Heart right ventricle (tissue), 16 donors: ENCODE data around the gene TRAM2. TPM values are rescaled to one million over a fixed set of nuclear protein-coding genes. Genes with fewer than 3 reads are reported as not detected.

Experiments
- ATAC-seq, 8 donors: fragments of 200-7000 bp; cut with Tn5 transposase; one replicate each; pipeline ENCODE4 v1.9.1; 2020; ENCODE audit warnings: mild to moderate bottlenecking in 8 of 8, moderate library complexity in 8 of 8, moderate number of reproducible peaks in 1 of 8
- DNase-seq, 2 donors: peaks; one replicate each; pipeline ENCODE4 v3.0.0-alpha.2; 2020
- H3K27ac ChIP-seq, 10 donors: fragments of 200-600 bp; sonication (generic) in 2 of 10; one replicate each; pipeline versions ENCODE4 v1.5.0 to v1.8.0; 2020 to 2022; ENCODE audit warnings: mild to moderate bottlenecking in 3 of 10
- H3K27me3 ChIP-seq, 7 donors: fragments of 200-600 bp; one replicate each; pipeline ENCODE4 v1.8.0; 2021 to 2022; ENCODE audit warnings: mild to moderate bottlenecking in 2 of 7
- H3K36me3 ChIP-seq, 9 donors: fragments of 200-600 bp; sonication (generic) in 1 of 9; one replicate each; pipeline versions ENCODE4 v1.5.0 to v1.8.0; 2020 to 2022; ENCODE audit warnings: mild to moderate bottlenecking in 2 of 9
- H3K4me1 ChIP-seq, 9 donors: fragments of 200-600 bp; sonication (generic) in 1 of 9; one replicate each; pipeline versions ENCODE4 v1.5.0 to v1.8.0; 2020 to 2022; ENCODE audit warnings: mild to moderate bottlenecking in 4 of 9
- H3K4me3 ChIP-seq, 10 donors: fragments of 200-600 bp; sonication (generic) in 2 of 10; one replicate each; pipeline versions ENCODE4 v1.5.0 to v1.8.0; 2020 to 2022; ENCODE audit warnings: mild to moderate bottlenecking in 7 of 10, moderate library complexity in 2 of 10
- H3K9me3 ChIP-seq, 11 donors: fragments of 200-600 bp in 10 of 11; sonication (generic) in 2 of 11; one replicate each; pipeline versions ENCODE4 v1.5.0 to v1.8.0; 2013 to 2022; ENCODE audit warnings: mild to moderate bottlenecking in 2 of 11, control low read depth in 1 of 11, moderate library complexity in 1 of 11
- WGBS, 2 donors: extraction: QIAGEN DNeasy Blood & Tissue Kit; methylation state at CpG; one replicate each; pipeline ENCODE4 v1.1.7; 2013; ENCODE audit warnings: inconsistent platforms in 1 of 2; 5-methylcytosine and 5-hydroxymethylcytosine counted together
- intact Hi-C, 10 donors: fragments of 100-400 bp; cut with DNase I; formaldehyde crosslinking; loops; one replicate each; pipeline versions ENCODE4 v1.11.1 to v1.14.2; 2022
- polyA plus RNA-seq, 2 donors: library from polyadenylated mRNA; stranded (reverse); fragments of 200-250 nt; gene quantifications; one replicate each; pipeline ENCODE4 v1.2.3, GENCODE V29; 2013
- total RNA-seq, 10 donors: library from RNA; stranded (reverse); fragmentation: NEBNext Ultra II Directional in 3 of 10; extraction: Animal tissue kit (Norgen Biotek cat#: 25700) in 3 of 10; gene quantifications; one replicate each; pipeline versions ENCODE4 v1.2.1 to v1.2.4, GENCODE V29; 2021 to 2023
- TF ChIP-seq, protein P1 (sequence below), 9 donors: fragments of 200-600 bp; sonication (generic) in 2 of 9; IDR thresholded peaks; one replicate each; pipeline versions ENCODE4 v1.5.0 to v1.8.0; 2021 to 2022; ENCODE audit warnings: antibody characterized with exemption in 9 of 9, mild to moderate bottlenecking in 5 of 9, moderate library complexity in 1 of 9
- donor health status: Arrhythmogenic right ventricular cardiomyopathy.
- donor health status: ischemic (EF 13 %, LVEDD 7.1; RV severe dilation, severe dysfunction).
- donor health status: healthy with polysubstance abuse.
- donor health status: DM: no; HTN: yes; CAD: no.
- donor health status: DM: no; HTN: no; CAD: no.
- donor health status: ischemic (EF 25% LVEDD 6.9; RV normal size, moderate dysfunction).
- donor health status: ischemic (EF 25% LVEDD 5.7; RV mildly dilated, moderate dysfunction).
- donor health status: healthy.
- donor health status: DM: yes; HTN: yes; CAD: no.
- donor health status: Ischemic cardiomyopathy.
- donor health status: ischemic (EF 35%, LVEDD 5.7; RV mildly dilated, moderate dysfunction).
- donor health status: nonischemic (EF 11% LVEDD 7.7; RV severe dilation, severe dysfunction).
- donor health status: DM: yes; HTN: yes; CAD: no.
- donor health status: PGD.
- donor health status: ischemic (EF 29% LVEDD 5.4; RV normal size, mild dysfunction).
- donor health status: nonischemic (EF 23%, LVEDD 6.1; RV moderate dilation, normal function).

TRAM2 gene
- total and polyA plus RNA-seq, 12 donors = 5.0 to 17.3 (median 10.6) TPM

DNA sequence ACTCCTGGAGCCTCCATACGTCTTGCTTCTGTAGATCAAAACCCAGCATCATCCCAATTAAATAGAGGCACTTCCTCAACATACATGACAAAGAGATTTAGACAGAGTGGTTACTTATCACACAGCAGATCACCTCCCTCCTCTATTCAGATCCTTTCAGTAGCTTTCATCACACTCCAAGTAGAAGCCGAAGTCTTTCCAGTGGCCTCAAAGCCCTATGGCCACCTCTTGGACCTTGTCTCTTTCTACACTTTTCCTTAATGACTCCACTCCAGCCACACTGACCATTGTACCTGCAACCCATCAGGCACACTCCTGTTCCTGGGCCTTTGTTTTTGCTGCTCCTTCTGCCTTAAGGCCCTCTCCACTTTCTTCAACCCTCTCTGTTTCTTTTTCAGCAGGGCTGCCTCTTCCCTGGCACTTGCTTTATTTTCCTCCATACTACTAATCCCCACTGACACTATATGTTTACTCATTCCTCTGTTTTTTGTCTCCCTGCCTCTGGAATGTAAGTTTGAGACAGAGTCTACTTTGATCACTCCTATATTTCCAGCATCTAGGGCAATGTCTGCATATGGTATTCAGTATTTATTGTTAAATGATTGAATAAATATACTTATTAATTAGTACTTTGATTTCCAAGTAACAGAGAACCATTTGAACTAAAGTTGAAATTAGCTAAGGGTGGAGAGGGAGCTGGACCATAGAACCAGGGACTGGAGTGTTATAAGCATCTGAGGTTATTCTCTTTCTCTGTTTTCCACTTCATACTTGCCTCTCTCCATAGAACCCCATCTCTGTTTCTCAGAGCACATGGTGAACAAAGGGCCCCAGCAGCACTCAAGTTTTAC lies 43.4 kb upstream of the TRAM2 start:
- H3K27me3 ChIP-seq = no peaks in the 10 kb centered on the region
- no peaks in the 10 kb centered on the region for H3K4me1 ChIP-seq
- ATAC-seq = no peak
- H3K4me3 ChIP-seq = no peak overlapping the region
- TF ChIP-seq, protein P1, sequence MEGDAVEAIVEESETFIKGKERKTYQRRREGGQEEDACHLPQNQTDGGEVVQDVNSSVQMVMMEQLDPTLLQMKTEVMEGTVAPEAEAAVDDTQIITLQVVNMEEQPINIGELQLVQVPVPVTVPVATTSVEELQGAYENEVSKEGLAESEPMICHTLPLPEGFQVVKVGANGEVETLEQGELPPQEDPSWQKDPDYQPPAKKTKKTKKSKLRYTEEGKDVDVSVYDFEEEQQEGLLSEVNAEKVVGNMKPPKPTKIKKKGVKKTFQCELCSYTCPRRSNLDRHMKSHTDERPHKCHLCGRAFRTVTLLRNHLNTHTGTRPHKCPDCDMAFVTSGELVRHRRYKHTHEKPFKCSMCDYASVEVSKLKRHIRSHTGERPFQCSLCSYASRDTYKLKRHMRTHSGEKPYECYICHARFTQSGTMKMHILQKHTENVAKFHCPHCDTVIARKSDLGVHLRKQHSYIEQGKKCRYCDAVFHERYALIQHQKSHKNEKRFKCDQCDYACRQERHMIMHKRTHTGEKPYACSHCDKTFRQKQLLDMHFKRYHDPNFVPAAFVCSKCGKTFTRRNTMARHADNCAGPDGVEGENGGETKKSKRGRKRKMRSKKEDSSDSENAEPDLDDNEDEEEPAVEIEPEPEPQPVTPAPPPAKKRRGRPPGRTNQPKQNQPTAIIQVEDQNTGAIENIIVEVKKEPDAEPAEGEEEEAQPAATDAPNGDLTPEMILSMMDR (IDR thresholded peaks at IDR 0.05) = no peak
- no peaks in the 10 kb centered on the region for H3K9me3 ChIP-seq
- H3K27ac ChIP-seq = no peak overlapping the region
- intact Hi-C loops = no loop called here
- H3K36me3 ChIP-seq = no peaks in the 10 kb centered on the region
- WGBS, 2 donors = 84 to 96% methylated on average over 2 of the region's 2 CpGs
- no peak for DNase-seq

DNA sequence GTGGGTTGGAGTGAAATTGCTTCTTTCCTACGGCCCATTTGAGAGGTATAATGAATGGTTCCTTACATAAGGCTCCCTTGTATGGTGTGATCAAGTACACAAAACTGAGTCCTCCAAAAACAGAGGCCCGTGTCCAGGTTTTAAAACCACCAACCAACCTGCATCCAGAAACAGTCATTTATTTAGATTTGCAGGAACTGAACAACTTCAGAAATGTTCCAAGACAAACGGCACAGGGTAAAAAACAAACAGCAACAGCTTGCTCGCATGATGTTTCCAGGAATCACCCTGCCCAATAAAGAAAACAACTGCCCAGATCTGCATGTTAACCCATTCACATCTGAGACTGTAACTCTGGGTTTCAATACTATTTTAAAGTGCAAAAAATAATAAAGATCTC lies 40.2 kb upstream of the TRAM2 start:
- intact Hi-C loops = no loop called here
- DNase-seq (no peak), ATAC-seq (no peak)
- no peaks in the 10 kb centered on the region for H3K36me3 ChIP-seq
- WGBS, 2 donors = 56 to 62% methylated on average over 4 of the region's 4 CpGs
- no peak overlapping the region for H3K4me3 ChIP-seq
- H3K27me3 ChIP-seq = no peaks in the 10 kb centered on the region
- TF ChIP-seq, protein P1 (IDR thresholded peaks at IDR 0.05) = no peak
- H3K27ac ChIP-seq = no peak overlapping the region
- no peaks in the 10 kb centered on the region for H3K9me3 ChIP-seq
- H3K4me1 ChIP-seq = peaks cover 0 to 5% (median 0%) of the 10 kb centered on the region in 9 donors

- H3K4me1 ChIP-seq = peaks cover 0 to 7% (median 0%) of the 10 kb centered on the region in 9 donors
- H3K27me3 ChIP-seq = no peaks in the 10 kb centered on the region
- no peaks in the 10 kb centered on the region for H3K36me3 ChIP-seq
- no peaks in the 10 kb centered on the region for H3K9me3 ChIP-seq
- no peak for ATAC-seq
- no peak overlapping the region for H3K27ac ChIP-seq
- WGBS, 2 donors = 93 to 95% methylated on average over 2 of the region's 2 CpGs
- H3K4me3 ChIP-seq = no peak overlapping the region
- DNase-seq = no peak
- intact Hi-C loops = no loop called here
- TF ChIP-seq, protein P1 (IDR thresholded peaks at IDR 0.05) = no peak
These were observed 39.3 kb upstream of the TRAM2 start for GRCh38 chr6:52616059-52616690.

DNA sequence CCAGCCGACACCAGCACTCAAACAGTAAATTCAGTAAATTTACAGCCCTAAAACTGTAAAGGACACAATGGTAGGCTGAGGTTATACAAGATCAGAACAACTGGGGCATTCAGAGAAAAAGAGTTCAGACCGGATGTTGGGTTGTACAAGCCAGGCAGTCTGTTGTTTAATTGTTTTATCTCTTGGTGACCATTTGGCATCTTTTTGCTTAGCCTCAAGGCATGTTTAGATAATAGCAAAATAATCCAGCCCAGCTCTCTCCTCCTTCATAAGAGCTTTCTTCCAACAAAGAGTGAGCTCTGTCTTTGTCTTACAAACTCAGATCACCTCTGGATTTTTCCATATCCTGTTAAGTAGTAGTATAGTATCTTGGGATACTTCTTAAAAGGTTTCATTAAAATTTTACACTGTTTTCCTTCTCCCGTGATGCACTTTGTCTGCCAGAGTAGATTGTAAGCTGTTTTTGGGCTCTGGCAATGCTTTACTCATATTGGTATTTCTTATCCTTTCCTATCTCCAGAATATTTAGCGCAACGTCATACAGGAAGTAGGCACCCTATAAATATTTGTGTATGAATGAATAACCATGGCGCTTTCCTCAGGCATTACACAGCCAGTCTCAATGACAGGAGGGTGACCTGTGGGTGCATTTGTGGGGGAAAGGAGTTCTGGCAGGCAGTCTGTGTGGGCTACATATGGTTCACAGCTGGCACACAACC lies 35.6 kb upstream of the TRAM2 start:
- Histone ChIP-seq H3K27ac (no peak overlapping the region), H3K36me3 (no peaks in the 10 kb centered on the region), H3K4me3 (no peak overlapping the region), H3K27me3 (peaks cover 0 to 2% (median 0%) of the 10 kb centered on the region in 7 donors), H3K4me1 (peaks cover 0 to 7% (median 0%) of the 10 kb centered on the region in 9 donors), H3K9me3 (peaks cover 0 to 8% (median 0%) of the 10 kb centered on the region in 11 donors)
- intact Hi-C loops = no loop called here
- ATAC-seq = no peak
- no peak for DNase-seq
- TF ChIP-seq, protein P1 (IDR thresholded peaks at IDR 0.05) = no peak
- WGBS, 2 donors = 71 to 73% methylated on average over 6 of the region's 6 CpGs
